CD4-positive, CD25-positive, alpha-beta regulatory T cell (primary cell): ENCODE measurements around the gene FAM111A. TPM values are rescaled to one million over a fixed set of nuclear protein-coding genes. Genes with fewer than 3 reads are reported as not detected.

Experiments used
- ATAC-seq, 2 donors: fragments of 150-1000 bp; cut with Tn5 transposase; one replicate each; pipeline ENCODE4 v1.10.0; 2021; ENCODE audit warnings: low read depth in 2 of 2, moderate number of reproducible peaks in 2 of 2, moderate library complexity in 1 of 2
- DNase-seq, 3 donors: peaks; one replicate each; pipeline versions ENCODE4 v3.0.0 to v3.0.0-alpha.2; 2012 to 2022; ENCODE audit warnings: mixed read lengths in 1 of 3
- H3K27ac ChIP-seq: one replicate; pipeline ENCODE4 v1.7.0; 2013; ENCODE audit warnings: mild to moderate bottlenecking, low read length; ENCODE audit not compliant: insufficient read depth, poor library complexity, severe bottlenecking
- H3K27me3 ChIP-seq: one replicate; pipeline ENCODE4 v1.7.0; 2013; ENCODE audit warnings: low read length; ENCODE audit not compliant: control insufficient read depth, insufficient read depth
- H3K36me3 ChIP-seq: one replicate; pipeline ENCODE4 v1.7.0; 2013; ENCODE audit warnings: mild to moderate bottlenecking, low read length, moderate library complexity; ENCODE audit not compliant: control insufficient read depth, insufficient read depth
- H3K4me1 ChIP-seq: 2 replicates; pipeline ENCODE4 v1.7.0; 2013; ENCODE audit warnings: mild to moderate bottlenecking, low read length; ENCODE audit not compliant: insufficient read depth, control insufficient read depth, poor library complexity, severe bottlenecking
- H3K4me3 ChIP-seq: one replicate; pipeline ENCODE4 v1.7.0; 2013; ENCODE audit warnings: low read depth, mild to moderate bottlenecking, low read length, moderate library complexity
- H3K9me3 ChIP-seq, 2 experiments: 1 replicate in 1 of 2; 2 replicates in 1 of 2; pipeline ENCODE4 v1.7.0; 2013; ENCODE audit warnings: low read length in 2 of 2, mild to moderate bottlenecking in 1 of 2, moderate library complexity in 1 of 2; ENCODE audit not compliant: control insufficient read depth in 2 of 2
- H3K27ac Mint-ChIP-seq, 3 donors: one replicate each; pipeline ENCODE4 v1.8.0; 2020 to 2022; ENCODE audit warnings: mild to moderate bottlenecking in 3 of 3, mixed read lengths in 3 of 3, moderate library complexity in 2 of 3
- H3K27me3 Mint-ChIP-seq: one replicate; pipeline ENCODE4 v1.8.0; 2022; ENCODE audit warnings: mild to moderate bottlenecking, mixed read lengths
- H3K36me3 Mint-ChIP-seq: one replicate; pipeline ENCODE4 v1.8.0; 2020; ENCODE audit warnings: mixed read lengths
- H3K4me1 Mint-ChIP-seq, 4 donors: one replicate each; pipeline ENCODE4 v1.8.0; 2020 to 2022; ENCODE audit warnings: mixed read lengths in 4 of 4, mild to moderate bottlenecking in 1 of 4
- H3K4me3 Mint-ChIP-seq, 4 donors: one replicate each; pipeline ENCODE4 v1.8.0; 2020 to 2022; ENCODE audit warnings: mild to moderate bottlenecking in 4 of 4, mixed read lengths in 4 of 4, moderate library complexity in 3 of 4
- H3K9me3 Mint-ChIP-seq, 7 donors: one replicate each; pipeline ENCODE4 v1.8.0; 2020 to 2022; ENCODE audit warnings: mixed read lengths in 7 of 7, mild to moderate bottlenecking in 3 of 7, moderate library complexity in 2 of 7
- polyA plus RNA-seq, 4 donors: library from polyadenylated mRNA; unstranded; fragments of 300-500 nt; fragmentation: Illumina TruSeq; gene quantifications; one replicate each; pipeline ENCODE4 v1.2.3, GENCODE V29; 2021
- total RNA-seq: library from RNA; stranded (reverse); gene quantifications from one replicate; pipeline ENCODE4 v1.2.3, GENCODE V29; 2022

Gene FAM111A
- total and polyA plus RNA-seq, 5 donors from 2014 or later = 28.6 to 73.4 (median 33.4) TPM

DNA sequence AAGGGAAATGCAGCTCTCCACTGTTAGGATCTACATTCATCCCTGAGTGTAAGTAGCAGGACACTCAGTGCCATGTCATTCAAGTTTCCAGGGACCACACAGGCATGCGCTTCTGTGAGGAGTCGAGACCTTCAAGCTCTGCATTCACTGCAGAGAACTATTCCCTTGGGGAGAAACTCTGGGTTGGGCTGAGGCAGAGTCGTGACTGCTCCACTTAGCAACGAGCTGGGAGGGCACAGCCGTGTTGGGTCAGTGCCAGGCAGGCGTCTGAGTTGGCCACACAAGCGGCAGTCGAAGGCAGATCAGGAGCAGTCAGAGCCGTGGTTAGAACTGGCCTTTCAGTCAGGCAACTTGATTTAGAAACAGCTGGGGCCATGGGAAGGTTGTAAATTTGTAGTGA, 55.3 kb downstream of the FAM111A start:
- peaks cover 4% of the 10 kb centered on the region for H3K36me3 Mint-ChIP-seq
- peaks cover 0 to 3% (median 0%) of the 10 kb centered on the region in 7 donors for H3K9me3 Mint-ChIP-seq
- Histone ChIP-seq H3K36me3 (no peaks in the 10 kb centered on the region), H3K4me1 (no peaks in the 10 kb centered on the region), H3K9me3 (no peaks in the 10 kb centered on the region), H3K4me3 (no peak overlapping the region), H3K27ac (no peak overlapping the region), H3K27me3 (no peaks in the 10 kb centered on the region)
- no peak for DNase-seq
- H3K27ac Mint-ChIP-seq = no peak overlapping the region
- H3K4me3 Mint-ChIP-seq = no peak overlapping the region
- H3K27me3 Mint-ChIP-seq = no peaks in the 10 kb centered on the region
- H3K4me1 Mint-ChIP-seq = peaks cover 6 to 14% (median 8%) of the 10 kb centered on the region in 4 donors
- no peak for ATAC-seq

- Mint-ChIP-seq H3K27me3 (no peaks in the 10 kb centered on the region), H3K9me3 (peaks cover 0 to 3% (median 0%) of the 10 kb centered on the region in 7 donors), H3K4me3 (no peak overlapping the region), H3K27ac (no peak overlapping the region), H3K4me1 (peaks cover 6 to 14% (median 8%) of the 10 kb centered on the region in 4 donors), H3K36me3 (peaks cover 4% of the 10 kb centered on the region)
- H3K9me3 ChIP-seq = no peaks in the 10 kb centered on the region
- no peak overlapping the region for H3K27ac ChIP-seq
- DNase-seq (no peak), ATAC-seq (no peak)
- H3K4me1 ChIP-seq = no peaks in the 10 kb centered on the region
- no peaks in the 10 kb centered on the region for H3K27me3 ChIP-seq
- no peak overlapping the region for H3K4me3 ChIP-seq
- no peaks in the 10 kb centered on the region for H3K36me3 ChIP-seq
Measured at GRCh38 chr11:59198726-59199125, 56.1 kb downstream of the FAM111A start.

DNA sequence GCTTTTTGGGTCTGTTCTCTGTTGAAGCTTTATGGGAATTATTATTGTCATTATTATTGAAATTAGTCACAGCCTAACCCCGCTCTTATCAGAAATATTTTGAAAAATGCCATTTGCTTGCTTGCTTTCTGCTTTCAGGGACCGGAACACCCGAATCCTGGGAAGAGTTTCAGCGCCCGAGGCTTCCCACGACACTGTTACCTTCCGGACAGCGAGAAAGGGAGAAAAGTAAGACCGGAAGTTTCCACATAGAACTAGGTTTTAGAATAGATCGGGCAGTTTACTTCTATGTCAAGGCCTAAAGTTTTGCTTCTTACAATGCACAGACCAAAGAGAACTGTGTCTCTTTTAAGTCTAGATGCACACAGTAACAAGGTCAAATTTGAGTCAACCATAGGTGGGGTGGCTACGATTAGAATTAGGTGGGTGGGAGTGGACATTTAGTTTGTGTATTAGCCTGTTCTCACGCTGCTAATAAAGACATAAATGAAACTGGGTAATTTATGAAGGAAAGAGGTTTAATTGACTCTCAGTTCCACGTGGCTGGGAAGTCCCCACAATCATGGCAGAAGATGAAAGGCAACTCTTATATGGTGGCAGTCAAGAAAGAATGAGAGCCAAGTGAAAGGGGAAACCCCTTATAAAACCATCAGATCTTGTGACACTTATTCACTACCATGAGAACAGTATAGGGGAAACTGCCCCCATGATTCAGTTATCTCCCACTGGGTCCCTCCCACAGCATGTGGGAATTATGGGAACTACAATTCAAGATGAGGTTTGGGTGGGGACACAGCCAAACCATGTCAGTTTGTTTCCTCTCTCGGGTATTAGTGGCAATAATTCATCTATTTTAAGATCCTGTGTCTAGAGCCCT, 57.1 kb downstream of the FAM111A start:
- H3K27ac Mint-ChIP-seq = peak overlapping the region in 2 of 3 donors; percentile 69 to 78
- peaks cover 6 to 14% (median 8%) of the 10 kb centered on the region in 4 donors for H3K4me1 Mint-ChIP-seq
- H3K27me3 Mint-ChIP-seq = no peaks in the 10 kb centered on the region
- H3K36me3 ChIP-seq = no peaks in the 10 kb centered on the region
- peak overlapping the region; percentile 46 for H3K4me3 ChIP-seq
- no peaks in the 10 kb centered on the region for H3K4me1 ChIP-seq
- peak overlapping the region in 1 of 4 donors; percentile 33 for H3K4me3 Mint-ChIP-seq
- ATAC-seq (peak; percentile 31 to 35), DNase-seq (peak in 1 of 3 donors; percentile 15)
- no peak overlapping the region for H3K27ac ChIP-seq
- H3K9me3 Mint-ChIP-seq = peaks cover 0 to 3% (median 0%) of the 10 kb centered on the region in 7 donors
- no peaks in the 10 kb centered on the region for H3K27me3 ChIP-seq
- no peaks in the 10 kb centered on the region for H3K9me3 ChIP-seq
- H3K36me3 Mint-ChIP-seq = peaks cover 4% of the 10 kb centered on the region

- Histone ChIP-seq H3K27me3 (no peaks in the 10 kb centered on the region), H3K36me3 (no peaks in the 10 kb centered on the region), H3K9me3 (no peaks in the 10 kb centered on the region), H3K27ac (no peak overlapping the region), H3K4me1 (no peaks in the 10 kb centered on the region), H3K4me3 (no peak overlapping the region)
- no peaks in the 10 kb centered on the region for H3K27me3 Mint-ChIP-seq
- peaks cover 0 to 1% (median 0%) of the 10 kb centered on the region in 7 donors for H3K9me3 Mint-ChIP-seq
- H3K36me3 Mint-ChIP-seq = peaks cover 2% of the 10 kb centered on the region
- H3K4me3 Mint-ChIP-seq = peak overlapping the region in 1 of 4 donors; percentile 33
- no peak for DNase-seq
- H3K27ac Mint-ChIP-seq = peak overlapping the region in 1 of 3 donors; percentile 69
- peaks cover 6 to 14% (median 8%) of the 10 kb centered on the region in 4 donors for H3K4me1 Mint-ChIP-seq
- peak; percentile 37 to 40 for ATAC-seq
Measured at GRCh38 chr11:59200423-59200746, 57.7 kb downstream of the FAM111A start.

- DNase-seq = no peak
- peaks cover 6 to 14% (median 8%) of the 10 kb centered on the region in 4 donors for H3K4me1 Mint-ChIP-seq
Measured at GRCh38 chr11:59201353-59201752, 58.7 kb downstream of the FAM111A start.

More at GRCh38 chr11:59201353-59201752, 58.7 kb downstream of the FAM111A start:
- Mint-ChIP-seq H3K27me3 (no peaks in the 10 kb centered on the region), H3K4me3 (no peak overlapping the region), H3K36me3 (no peaks in the 10 kb centered on the region), H3K27ac (no peak overlapping the region), H3K9me3 (no peaks in the 10 kb centered on the region)
- Histone ChIP-seq H3K27ac (no peak overlapping the region), H3K27me3 (no peaks in the 10 kb centered on the region), H3K9me3 (no peaks in the 10 kb centered on the region), H3K4me3 (no peak overlapping the region), H3K4me1 (no peaks in the 10 kb centered on the region), H3K36me3 (no peaks in the 10 kb centered on the region)
- no peak for ATAC-seq

Other genes with a start within 250 kb of the FAM111A start
- not detected for gene GLYATL1, start 203.4 kb upstream of the FAM111A start, total RNA-seq
- gene GLYATL1, start 203.4 kb upstream of the FAM111A start, polyA plus RNA-seq = not detected
- gene GLYATL1B, start 56.5 kb upstream of the FAM111A start, total RNA-seq = not detected
- gene GLYATL1B, start 56.5 kb upstream of the FAM111A start, polyA plus RNA-seq = not detected
- 3.3 TPM for gene FAM111B, start 35.6 kb upstream of the FAM111A start, total RNA-seq
- gene FAM111B, start 35.6 kb upstream of the FAM111A start, polyA plus RNA-seq = 1 to 10 TPM in 2 of 4 donors, under 1 TPM in 2; 0.15 to 2.3 (median 1.0) TPM
- 1.0 TPM for gene DTX4, start 29.3 kb downstream of the FAM111A start, total RNA-seq
- gene DTX4, start 29.3 kb downstream of the FAM111A start, polyA plus RNA-seq = under 1 TPM in 2 of 4 donors, not detected in 2; 0.11 to 0.25 TPM
- 0.07 TPM for gene MPEG1, start 70.1 kb downstream of the FAM111A start, total RNA-seq
- gene MPEG1, start 70.1 kb downstream of the FAM111A start, polyA plus RNA-seq = 1 to 10 TPM in 1 of 4 donors, under 1 TPM in 2, not detected in 1; 0.17 to 1.8 (median 0.35) TPM
- not detected for gene OR5AN1, start 216.0 kb downstream of the FAM111A start, total RNA-seq
- gene OR5AN1, start 216.0 kb downstream of the FAM111A start, polyA plus RNA-seq = not detected